Ovary (tissue), 3 donors: ENCODE measurements around the gene ARHGAP27.
"Not testable (repeated sequence)": the region's sequence is repeated elsewhere in the genome, so short reads cannot be mapped to it uniquely, and the experiment has no call there.

Source experiments
- CTCF ChIP-seq, 3 donors: fragments of 450-650 bp in 2 of 3; fragments of 200-600 bp in 1 of 3; IDR thresholded peaks; one replicate each; pipeline versions ENCODE4 v1.5.1 to v1.8.0; 2016 to 2022; ENCODE audit warnings: antibody characterized with exemption in 3 of 3, mild to moderate bottlenecking in 1 of 3
- EP300 ChIP-seq: sonication (generic); formaldehyde crosslinking; IDR thresholded peaks from one replicate; pipeline ENCODE4 v1.6.1; 2017; ENCODE audit warnings: antibody characterized with exemption
- POLR2A ChIP-seq: fragments of 450-650 bp; IDR thresholded peaks from one replicate; pipeline ENCODE4 v1.6.1; 2017; ENCODE audit warnings: antibody characterized with exemption, mild to moderate bottlenecking, moderate library complexity
- donor health status: DM: no; HTN: no; CAD: no.

- not testable (repeated sequence) for TF ChIP-seq CTCF (IDR thresholded peaks at IDR 0.05); POLR2A; EP300
These were observed 42.8 kb upstream of the ARHGAP27 start for GRCh38 chr17:45475436-45475835.
